Gastroesophageal sphincter (tissue), 3 donors: ENCODE data around the gene SQSTM1.

ENCODE experiments used
- CTCF ChIP-seq, 4 experiments: fragments of 200-600 bp in 2 of 4; fragments of 450-650 bp in 2 of 4; sonication (generic) in 1 of 4; IDR thresholded peaks; one replicate each; pipeline ENCODE4 v1.5.1; 2017 to 2019; ENCODE audit warnings: antibody characterized with exemption in 4 of 4, mild to moderate bottlenecking in 2 of 4, moderate library complexity in 2 of 4
- EP300 ChIP-seq: sonication (generic); formaldehyde crosslinking; IDR thresholded peaks from one replicate; pipeline ENCODE4 v1.6.1; 2017; ENCODE audit warnings: antibody characterized with exemption, mild to moderate bottlenecking
- POLR2A ChIP-seq, 2 donors: fragments of 450-650 bp; IDR thresholded peaks; one replicate each; pipeline ENCODE4 v1.6.1; 2017; ENCODE audit warnings: antibody characterized with exemption in 2 of 2, mild to moderate bottlenecking in 2 of 2, moderate library complexity in 1 of 2

GRCh38 chr5:179834120-179834519, 13.4 kb downstream of the SQSTM1 start:
- TF ChIP-seq CTCF (IDR thresholded peaks at IDR 0.05) (no peak), POLR2A (IDR thresholded peaks at IDR 0.05) (no peak), EP300 (no peak)
